ENCODE data around the gene PLK4. TPM values are rescaled to one million over a fixed set of nuclear protein-coding genes. Genes with fewer than 3 reads are reported as not detected.
"Not testable (repeated sequence)": the region's sequence is repeated elsewhere in the genome, so short reads cannot be mapped to it uniquely, and the experiment has no call there.

Gene PLK4
- total RNA-seq, 1 donor from 2014 or later, result 29.0 TPM

DNA sequence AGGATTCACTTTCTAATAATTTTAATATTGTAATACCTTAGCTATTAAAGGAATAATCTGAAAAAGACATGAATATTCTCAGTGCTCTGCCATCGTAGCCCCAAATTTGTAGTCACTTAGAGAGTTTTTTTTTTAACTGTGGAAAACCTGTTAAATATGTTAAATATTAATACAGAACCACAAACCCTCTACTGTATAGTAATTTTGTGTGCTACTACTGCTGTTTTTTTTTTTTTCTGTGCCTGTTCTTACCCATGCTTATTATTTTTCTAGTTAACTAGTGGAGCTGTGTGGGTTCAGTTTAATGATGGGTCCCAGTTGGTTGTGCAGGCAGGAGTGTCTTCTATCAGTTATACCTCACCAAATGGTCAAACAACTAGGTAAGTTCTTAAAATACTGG lies 15.8 kb downstream of the PLK4 start:
- TF ChIP-seq, protein P1, sequence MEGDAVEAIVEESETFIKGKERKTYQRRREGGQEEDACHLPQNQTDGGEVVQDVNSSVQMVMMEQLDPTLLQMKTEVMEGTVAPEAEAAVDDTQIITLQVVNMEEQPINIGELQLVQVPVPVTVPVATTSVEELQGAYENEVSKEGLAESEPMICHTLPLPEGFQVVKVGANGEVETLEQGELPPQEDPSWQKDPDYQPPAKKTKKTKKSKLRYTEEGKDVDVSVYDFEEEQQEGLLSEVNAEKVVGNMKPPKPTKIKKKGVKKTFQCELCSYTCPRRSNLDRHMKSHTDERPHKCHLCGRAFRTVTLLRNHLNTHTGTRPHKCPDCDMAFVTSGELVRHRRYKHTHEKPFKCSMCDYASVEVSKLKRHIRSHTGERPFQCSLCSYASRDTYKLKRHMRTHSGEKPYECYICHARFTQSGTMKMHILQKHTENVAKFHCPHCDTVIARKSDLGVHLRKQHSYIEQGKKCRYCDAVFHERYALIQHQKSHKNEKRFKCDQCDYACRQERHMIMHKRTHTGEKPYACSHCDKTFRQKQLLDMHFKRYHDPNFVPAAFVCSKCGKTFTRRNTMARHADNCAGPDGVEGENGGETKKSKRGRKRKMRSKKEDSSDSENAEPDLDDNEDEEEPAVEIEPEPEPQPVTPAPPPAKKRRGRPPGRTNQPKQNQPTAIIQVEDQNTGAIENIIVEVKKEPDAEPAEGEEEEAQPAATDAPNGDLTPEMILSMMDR (conservative IDR thresholded peaks at IDR 0.05; ENCODE audit: low read depth, low read length), result no peak
- H3K4me3 ChIP-seq (ENCODE audit: low read depth, low read length), result no peak overlapping the region
- DNase-seq (ENCODE audit: low read depth), result no peak

- H3K4me3 ChIP-seq (ENCODE audit: low read depth, low read length); DNase-seq (ENCODE audit: low read depth): not testable (repeated sequence)
These were observed 19.0 kb downstream of the PLK4 start for GRCh38 chr4:127899682-127900081.

GRCh38 chr4:127905029-127905428 lies 24.3 kb downstream of the PLK4 start:
- TF ChIP-seq, protein P1 (conservative IDR thresholded peaks at IDR 0.05; ENCODE audit: low read depth, low read length), result no peak
- no peak overlapping the region for H3K4me3 ChIP-seq (ENCODE audit: low read depth, low read length)
- no peak for DNase-seq (ENCODE audit: low read depth)

GRCh38 chr4:127916512-127916911 lies 35.8 kb downstream of the PLK4 start:
- H3K4me3 ChIP-seq (ENCODE audit: low read depth, low read length), result no peak overlapping the region
- TF ChIP-seq, protein P1 (conservative IDR thresholded peaks at IDR 0.05; ENCODE audit: low read depth, low read length), result no peak
- DNase-seq (ENCODE audit: low read depth), result no peak

DNA sequence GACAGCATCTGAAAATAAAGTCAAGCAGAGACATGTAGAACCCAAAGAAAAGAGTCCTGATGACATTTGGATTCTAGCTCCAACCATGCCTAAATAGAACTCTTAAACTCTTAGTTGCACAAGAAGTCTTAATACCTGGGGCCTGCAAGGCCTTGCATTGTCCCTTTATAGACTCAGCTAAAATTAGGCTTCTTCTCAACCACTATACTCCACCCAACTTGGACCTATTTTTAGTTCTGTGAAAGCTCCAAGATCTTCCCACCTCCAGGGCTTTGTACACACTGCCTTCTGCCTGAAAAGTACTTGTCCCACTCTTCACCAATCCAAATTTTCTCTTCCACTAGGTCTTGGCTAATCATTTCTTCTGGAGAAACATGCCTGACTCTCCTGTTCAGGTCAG lies 36.5 kb downstream of the PLK4 start:
- DNase-seq (ENCODE audit: low read depth), result no peak
- H3K4me3 ChIP-seq (ENCODE audit: low read depth, low read length), result no peak overlapping the region
- TF ChIP-seq, protein P1 (conservative IDR thresholded peaks at IDR 0.05; ENCODE audit: low read depth, low read length), result no peak

DNA sequence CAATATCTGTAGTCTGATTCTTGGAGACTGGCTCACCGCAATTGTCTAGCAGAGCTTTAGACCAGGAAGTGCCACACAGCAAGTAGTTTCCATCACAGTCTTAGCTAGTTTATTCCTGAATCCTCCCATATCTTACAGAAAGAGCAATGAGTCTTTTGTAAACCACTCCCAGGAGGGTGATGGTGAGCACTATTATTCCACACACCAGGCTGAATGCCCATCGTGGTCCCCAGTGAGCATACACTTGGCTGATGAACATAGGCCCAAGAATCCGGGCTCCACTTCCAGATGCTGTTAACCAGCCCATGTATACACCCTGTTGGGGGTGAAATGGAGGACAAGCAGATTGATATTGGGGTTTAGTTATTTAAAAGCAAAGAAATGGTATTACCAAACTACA lies 39.8 kb downstream of the PLK4 start:
- H3K4me3 ChIP-seq (ENCODE audit: low read depth, low read length), result no peak overlapping the region
- TF ChIP-seq, protein P1 (conservative IDR thresholded peaks at IDR 0.05; ENCODE audit: low read depth, low read length), result no peak

DNA sequence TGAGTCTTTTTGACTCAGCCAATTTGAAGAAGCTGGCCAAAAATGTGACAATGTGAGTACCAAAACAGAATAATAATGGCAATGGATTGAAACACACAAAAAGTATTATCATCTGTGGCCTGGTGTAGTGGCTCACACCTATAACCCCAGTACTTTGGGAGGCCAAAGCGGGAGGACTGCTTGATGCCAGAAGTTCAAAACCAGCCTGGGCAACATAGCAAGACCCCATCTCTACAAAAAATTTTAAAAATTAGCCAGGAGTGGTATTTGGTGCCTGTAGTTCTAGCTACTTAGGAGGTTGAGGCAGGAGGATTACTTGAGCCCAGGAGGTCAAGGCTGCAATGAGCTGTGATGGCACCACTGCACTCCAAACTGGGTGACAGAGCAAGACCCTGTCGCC lies 41.5 kb downstream of the PLK4 start:
- no peak overlapping the region for H3K4me3 ChIP-seq (ENCODE audit: low read depth, low read length)
- no peak for DNase-seq (ENCODE audit: low read depth)
- TF ChIP-seq, protein P1 (conservative IDR thresholded peaks at IDR 0.05; ENCODE audit: low read depth, low read length), result no peak

More for the DNA sequence above, 39.8 kb downstream of the PLK4 start:
- no peak for DNase-seq (ENCODE audit: low read depth)

DNA sequence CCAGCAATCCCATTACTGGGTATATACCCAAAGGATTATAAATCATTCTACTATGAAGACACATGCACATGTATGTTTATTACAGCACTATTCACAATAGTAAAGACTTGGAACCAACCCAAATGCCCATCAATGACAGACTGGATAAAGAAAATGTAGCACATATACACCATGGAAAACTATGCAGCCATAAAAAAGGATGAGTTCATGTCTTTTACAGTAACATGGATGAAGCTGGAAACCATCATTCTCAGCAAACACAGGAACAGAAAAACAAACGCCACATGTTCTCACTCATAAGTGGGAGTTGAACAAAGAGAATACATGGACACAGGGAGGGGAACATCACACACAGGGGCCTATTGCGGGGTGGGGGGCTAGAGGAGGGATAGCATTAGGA lies 45.0 kb downstream of the PLK4 start:
- not testable (repeated sequence) for H3K4me3 ChIP-seq (ENCODE audit: low read depth, low read length); DNase-seq (ENCODE audit: low read depth)

All from epithelial cell of proximal tubule (primary cell).